ENCODE results near the gene SLC17A8. TPM values are rescaled to one million over a fixed set of nuclear protein-coding genes. Genes with fewer than 3 reads are reported as not detected.
"Not testable (repeated sequence)": the region's sequence is repeated elsewhere in the genome, so short reads cannot be mapped to it uniquely, and the experiment has no call there.

SLC17A8 gene
- total and polyA plus RNA-seq, 2 experiments from 2014 or later, result not detected

- H4K20me1 ChIP-seq (ENCODE audit: insufficient read depth), result no peaks in the 10 kb centered on the region
Measured at GRCh38 chr12:100413001-100413400, 56.1 kb downstream of the SLC17A8 start.

GRCh38 chr12:100414739-100415138 lies 57.9 kb downstream of the SLC17A8 start:
- WGBS, 2 experiments (ENCODE audit: low coverage in 1 of 2, low lambda C conversion rate in 2 of 2, missing lambda C conversion rate in 2 of 2), result 23 to 32% methylated on average over 4 of the region's 4 CpGs
- no peaks in the 10 kb centered on the region for H3K9me3 ChIP-seq (ENCODE audit: low read depth)
- H4K20me1 ChIP-seq (ENCODE audit: insufficient read depth), result no peaks in the 10 kb centered on the region
- H3K9ac ChIP-seq, result no peak overlapping the region
- H3K4me2 ChIP-seq (ENCODE audit: unreplicated experiment), result no peak overlapping the region
- H3F3A ChIP-seq (ENCODE audit: insufficient read depth), result no peaks in the 10 kb centered on the region
- no peaks in the 10 kb centered on the region for H3K4me1 ChIP-seq (ENCODE audit: insufficient read depth)
- TF ChIP-seq EZH2phosphoT487 (IDR thresholded peaks at IDR 0.05; ENCODE audit: insufficient read depth, low read depth) (no peak), EZH2 (IDR thresholded peaks at IDR 0.05; ENCODE audit: insufficient read depth, poor library complexity, severe bottlenecking) (no peak)
- H3K9me2 ChIP-seq (ENCODE audit: insufficient read depth), result no peaks in the 10 kb centered on the region
- H2AFZ ChIP-seq, result no peak overlapping the region
- no peak overlapping the region for H3K4me3 ChIP-seq
- H3K27me3 ChIP-seq (replicated peaks; ENCODE audit: insufficient read depth), result peaks cover 3% of the 10 kb centered on the region; the same call in 1 of the 2 replicates
- no peaks in the 10 kb centered on the region for H3K36me3 ChIP-seq (ENCODE audit: low read depth)
- H3K27ac ChIP-seq, result no peak overlapping the region
- H3K79me2 ChIP-seq (ENCODE audit: insufficient read depth), result no peaks in the 10 kb centered on the region
- no peak for DNase-seq
- in situ Hi-C loops (cut with MboI), result no loop called here

More at GRCh38 chr12:100413001-100413400, 56.1 kb downstream of the SLC17A8 start:
- Histone ChIP-seq H3K27me3 (replicated peaks; ENCODE audit: insufficient read depth) (peaks cover 3% of the 10 kb centered on the region; the same call in 1 of the 2 replicates), H3K9ac (no peak overlapping the region), H3F3A (ENCODE audit: insufficient read depth) (no peaks in the 10 kb centered on the region), H2AFZ (no peak overlapping the region), H3K36me3 (ENCODE audit: low read depth) (no peaks in the 10 kb centered on the region), H3K79me2 (ENCODE audit: insufficient read depth) (no peaks in the 10 kb centered on the region), H3K4me3 (no peak overlapping the region), H3K9me3 (ENCODE audit: low read depth) (no peaks in the 10 kb centered on the region), H3K27ac (no peak overlapping the region), H3K4me2 (ENCODE audit: unreplicated experiment) (no peak overlapping the region), H3K9me2 (ENCODE audit: insufficient read depth) (no peaks in the 10 kb centered on the region), H3K4me1 (ENCODE audit: insufficient read depth) (no peaks in the 10 kb centered on the region)
- TF ChIP-seq EZH2phosphoT487 (IDR thresholded peaks at IDR 0.05; ENCODE audit: insufficient read depth, low read depth) (no peak), EZH2 (IDR thresholded peaks at IDR 0.05; ENCODE audit: insufficient read depth, poor library complexity, severe bottlenecking) (no peak)
- WGBS, 2 experiments (ENCODE audit: low coverage in 1 of 2, low lambda C conversion rate in 2 of 2, missing lambda C conversion rate in 2 of 2), result 48 to 50% methylated on average over 6 of the region's 6 CpGs
- no peak for DNase-seq
- in situ Hi-C loops (cut with MboI), result no loop called here

- Histone ChIP-seq H2AFZ (no peak overlapping the region), H3K9ac (no peak overlapping the region), H3K36me3 (ENCODE audit: low read depth) (no peaks in the 10 kb centered on the region), H3K9me2 (ENCODE audit: insufficient read depth) (no peaks in the 10 kb centered on the region), H3K79me2 (ENCODE audit: insufficient read depth) (no peaks in the 10 kb centered on the region), H3F3A (ENCODE audit: insufficient read depth) (no peaks in the 10 kb centered on the region), H3K27ac (no peak overlapping the region), H3K4me1 (ENCODE audit: insufficient read depth) (no peaks in the 10 kb centered on the region), H4K20me1 (ENCODE audit: insufficient read depth) (no peaks in the 10 kb centered on the region), H3K27me3 (replicated peaks; ENCODE audit: insufficient read depth) (0 out of 2 replicates have a peak, but pooled peaks cover 3% of the 10 kb centered on the region), H3K9me3 (ENCODE audit: low read depth) (no peaks in the 10 kb centered on the region), H3K4me2 (ENCODE audit: unreplicated experiment) (no peak overlapping the region), H3K4me3 (no peak overlapping the region)
- no peak for DNase-seq
- no peak for TF ChIP-seq EZH2phosphoT487 (IDR thresholded peaks at IDR 0.05; ENCODE audit: insufficient read depth, low read depth)
- in situ Hi-C loops (cut with MboI), result no loop called here
Measured at GRCh38 chr12:100422646-100423045, 65.8 kb downstream of the SLC17A8 start.

- TF ChIP-seq EZH2 (IDR thresholded peaks at IDR 0.05; ENCODE audit: insufficient read depth, poor library complexity, severe bottlenecking) (no peak), EZH2phosphoT487 (IDR thresholded peaks at IDR 0.05; ENCODE audit: insufficient read depth, low read depth) (no peak)
- Histone ChIP-seq H3K4me2 (ENCODE audit: unreplicated experiment) (no peak overlapping the region), H4K20me1 (ENCODE audit: insufficient read depth) (no peaks in the 10 kb centered on the region), H2AFZ (no peak overlapping the region), H3K9ac (no peak overlapping the region), H3K4me1 (ENCODE audit: insufficient read depth) (no peaks in the 10 kb centered on the region), H3K9me3 (ENCODE audit: low read depth) (no peaks in the 10 kb centered on the region), H3K9me2 (ENCODE audit: insufficient read depth) (no peaks in the 10 kb centered on the region), H3K27ac (no peak overlapping the region), H3K4me3 (no peak overlapping the region), H3K27me3 (replicated peaks; ENCODE audit: insufficient read depth) (no peaks in the 10 kb centered on the region), H3K36me3 (ENCODE audit: low read depth) (no peaks in the 10 kb centered on the region), H3F3A (ENCODE audit: insufficient read depth) (no peaks in the 10 kb centered on the region), H3K79me2 (ENCODE audit: insufficient read depth) (no peaks in the 10 kb centered on the region)
- 0% methylated on average over 1 of the region's 1 CpG for WGBS, 2 experiments (ENCODE audit: low coverage in 1 of 2, low lambda C conversion rate in 2 of 2, missing lambda C conversion rate in 2 of 2)
- no peak for DNase-seq
- in situ Hi-C loops (cut with MboI), result no loop called here
Measured at GRCh38 chr12:100426145-100426544, 69.3 kb downstream of the SLC17A8 start.

GRCh38 chr12:100427078-100427477 lies 70.2 kb downstream of the SLC17A8 start:
- Histone ChIP-seq H3K36me3 (ENCODE audit: low read depth) (no peaks in the 10 kb centered on the region), H3K27me3 (replicated peaks; ENCODE audit: insufficient read depth) (no peaks in the 10 kb centered on the region), H3K4me2 (ENCODE audit: unreplicated experiment) (no peak overlapping the region), H3K9ac (no peak overlapping the region), H3K79me2 (ENCODE audit: insufficient read depth) (no peaks in the 10 kb centered on the region), H3K9me2 (ENCODE audit: insufficient read depth) (no peaks in the 10 kb centered on the region), H3K27ac (no peak overlapping the region), H3F3A (ENCODE audit: insufficient read depth) (no peaks in the 10 kb centered on the region), H3K9me3 (ENCODE audit: low read depth) (no peaks in the 10 kb centered on the region), H3K4me3 (no peak overlapping the region), H2AFZ (no peak overlapping the region), H3K4me1 (ENCODE audit: insufficient read depth) (no peaks in the 10 kb centered on the region), H4K20me1 (ENCODE audit: insufficient read depth) (no peaks in the 10 kb centered on the region)
- peak; percentile 89 for DNase-seq
- in situ Hi-C loops (cut with MboI), result no loop called here
- TF ChIP-seq EZH2phosphoT487 (IDR thresholded peaks at IDR 0.05; ENCODE audit: insufficient read depth, low read depth), result no peak
- no peak for TF ChIP-seq EZH2 (IDR thresholded peaks at IDR 0.05; ENCODE audit: insufficient read depth, poor library complexity, severe bottlenecking)
- 15 to 17% methylated on average over 3 of the region's 3 CpGs for WGBS, 2 experiments (ENCODE audit: low coverage in 1 of 2, low lambda C conversion rate in 2 of 2, missing lambda C conversion rate in 2 of 2)

GRCh38 chr12:100430251-100430650 lies 73.4 kb downstream of the SLC17A8 start:
- H3K9ac ChIP-seq; H3K9me2 ChIP-seq (ENCODE audit: insufficient read depth); H3K4me2 ChIP-seq (ENCODE audit: unreplicated experiment); H3K27me3 ChIP-seq (replicated peaks; ENCODE audit: insufficient read depth); H3F3A ChIP-seq (ENCODE audit: insufficient read depth); H3K79me2 ChIP-seq (ENCODE audit: insufficient read depth); H3K9me3 ChIP-seq (ENCODE audit: low read depth); H3K4me3 ChIP-seq; H4K20me1 ChIP-seq (ENCODE audit: insufficient read depth); in situ Hi-C loops (cut with MboI); H3K27ac ChIP-seq; H3K4me1 ChIP-seq (ENCODE audit: insufficient read depth); DNase-seq; H2AFZ ChIP-seq; H3K36me3 ChIP-seq (ENCODE audit: low read depth): not testable (repeated sequence)
- WGBS, 2 experiments (ENCODE audit: low coverage in 1 of 2, low lambda C conversion rate in 2 of 2, missing lambda C conversion rate in 2 of 2), result 86 to 90% methylated on average over 13 to 17 of the region's 32 CpGs
